GM13976 (cell line): Measurements from ENCODE around the gene GALNT18.

ENCODE experiments used
- DNase-seq: peaks from one replicate; pipeline ENCODE4 v3.0.0; 2012; ENCODE audit warnings: low spot score
- in situ Hi-C: fragments of 300-500 bp; cut with MboI; formaldehyde crosslinking; loops from one replicate; pipeline ENCODE4 v1.12.0; 2022; ENCODE audit warnings: low sequenced_read_pairs, mixed read lengths, inconsistent platforms; ENCODE audit not compliant: unreplicated experiment
- TF ChIP-seq, protein P1 (sequence below): IDR thresholded peaks from 2 replicates; pipeline ENCODE4 v1.5.1; 2012; ENCODE audit warnings: borderline replicate concordance, mild to moderate bottlenecking; ENCODE audit not compliant: insufficient read depth; ENCODE audit errors: extremely low read depth, missing control alignments, control extremely low read depth

The GALNT18 gene

DNA sequence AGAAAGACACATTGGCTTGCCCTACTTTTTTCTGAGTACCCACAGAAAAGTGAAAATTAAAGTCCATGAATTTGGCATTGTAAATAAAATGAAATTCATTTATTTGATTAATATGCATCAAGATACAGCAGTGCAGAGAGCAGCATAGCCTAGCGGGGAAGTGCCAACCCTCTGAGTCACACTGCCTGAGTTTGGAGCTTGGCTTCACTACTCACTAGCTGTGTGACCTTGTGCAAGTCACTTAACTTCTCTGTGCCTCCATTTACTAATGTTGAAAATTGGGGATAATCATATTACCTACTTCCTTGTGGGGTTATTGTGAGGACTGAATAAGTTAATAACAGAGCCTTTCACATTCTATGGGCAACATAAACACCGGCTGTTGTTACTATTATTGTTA, 157.2 kb downstream of the GALNT18 start:
- TF ChIP-seq, protein P1, sequence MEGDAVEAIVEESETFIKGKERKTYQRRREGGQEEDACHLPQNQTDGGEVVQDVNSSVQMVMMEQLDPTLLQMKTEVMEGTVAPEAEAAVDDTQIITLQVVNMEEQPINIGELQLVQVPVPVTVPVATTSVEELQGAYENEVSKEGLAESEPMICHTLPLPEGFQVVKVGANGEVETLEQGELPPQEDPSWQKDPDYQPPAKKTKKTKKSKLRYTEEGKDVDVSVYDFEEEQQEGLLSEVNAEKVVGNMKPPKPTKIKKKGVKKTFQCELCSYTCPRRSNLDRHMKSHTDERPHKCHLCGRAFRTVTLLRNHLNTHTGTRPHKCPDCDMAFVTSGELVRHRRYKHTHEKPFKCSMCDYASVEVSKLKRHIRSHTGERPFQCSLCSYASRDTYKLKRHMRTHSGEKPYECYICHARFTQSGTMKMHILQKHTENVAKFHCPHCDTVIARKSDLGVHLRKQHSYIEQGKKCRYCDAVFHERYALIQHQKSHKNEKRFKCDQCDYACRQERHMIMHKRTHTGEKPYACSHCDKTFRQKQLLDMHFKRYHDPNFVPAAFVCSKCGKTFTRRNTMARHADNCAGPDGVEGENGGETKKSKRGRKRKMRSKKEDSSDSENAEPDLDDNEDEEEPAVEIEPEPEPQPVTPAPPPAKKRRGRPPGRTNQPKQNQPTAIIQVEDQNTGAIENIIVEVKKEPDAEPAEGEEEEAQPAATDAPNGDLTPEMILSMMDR = no peak
- DNase-seq = no peak
- in situ Hi-C loops = no loop called here

GRCh38 chr11:11463405-11463804, 158.4 kb downstream of the GALNT18 start:
- in situ Hi-C loops = no loop called here
- TF ChIP-seq, protein P1 = no peak
- DNase-seq = no peak

DNA sequence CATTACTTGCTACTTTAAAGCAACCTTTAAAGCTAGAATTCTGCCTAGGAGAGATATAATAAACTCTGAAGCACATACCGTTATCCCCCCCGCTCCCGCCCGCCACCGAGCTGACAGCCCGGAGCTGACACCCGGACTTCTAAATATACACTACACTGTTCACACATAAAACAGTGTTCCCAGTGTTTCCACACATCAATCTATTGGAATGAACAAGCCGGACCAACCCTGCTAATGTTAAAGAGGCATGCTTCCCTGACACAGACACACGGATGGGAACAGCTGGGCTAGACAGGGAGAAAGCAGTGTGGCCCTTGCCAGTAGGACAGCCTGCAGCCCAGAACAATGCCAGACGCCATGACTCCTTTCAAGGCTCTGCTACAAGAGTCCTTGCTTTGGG, 160.3 kb downstream of the GALNT18 start:
- DNase-seq = no peak
- in situ Hi-C loops = no loop called here
- TF ChIP-seq, protein P1 = no peak

- no peak for DNase-seq
- TF ChIP-seq, protein P1 = no peak
- in situ Hi-C loops = no loop called here
Observed at GRCh38 chr11:11459578-11459977, 162.2 kb downstream of the GALNT18 start.

- in situ Hi-C loops = no loop called here
- no peak for DNase-seq
- TF ChIP-seq, protein P1 = no peak
Observed at GRCh38 chr11:11458485-11458884, 163.3 kb downstream of the GALNT18 start.

DNA sequence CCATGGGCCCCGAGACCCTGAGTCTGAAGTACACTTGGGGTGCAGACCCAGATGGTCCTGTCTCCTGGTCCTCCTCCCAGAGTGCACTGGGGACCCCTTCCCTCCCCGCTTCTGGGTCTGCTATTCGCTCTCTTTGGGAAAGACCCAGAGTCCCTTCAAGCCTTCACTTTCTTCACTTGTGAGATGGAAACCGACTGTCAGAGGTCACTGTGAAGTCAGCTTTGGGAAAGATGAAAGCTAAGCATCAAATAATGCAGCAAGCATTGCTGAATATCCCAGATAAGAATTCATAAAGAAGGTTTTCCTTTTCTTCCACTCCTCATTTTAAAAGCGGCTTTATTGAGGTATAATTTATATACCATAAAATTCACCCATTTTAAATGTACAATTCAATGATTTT, 163.8 kb downstream of the GALNT18 start:
- in situ Hi-C loops = no loop called here
- TF ChIP-seq, protein P1 = no peak
- DNase-seq = no peak

- TF ChIP-seq, protein P1 = no peak
- DNase-seq = no peak
- in situ Hi-C loops = no loop called here
Observed at GRCh38 chr11:11456866-11457265, 164.9 kb downstream of the GALNT18 start.
